Measurements from ENCODE around the gene PPP2R3B. TPM values are rescaled to one million over a fixed set of nuclear protein-coding genes. Genes with fewer than 3 reads are reported as not detected.

The PPP2R3B gene
- total RNA-seq, 2 donors from 2014 or later = 72.5 to 98.7 TPM

- 92 to 95% methylated on average over 9 to 10 of the region's 10 CpGs for WGBS, 2 experiments (ENCODE audit: insufficient coverage in 1 of 2, insufficient read length in 1 of 2)
- Histone ChIP-seq H3K27me3 (ENCODE audit: control insufficient read depth, insufficient read depth, low read length, poor library complexity, severe bottlenecking) (no peaks in the 10 kb centered on the region), H3K4me3 (ENCODE audit: low read length) (no peak overlapping the region), H3K9me3 (ENCODE audit: control insufficient read depth, low read length) (peaks cover 3% of the 10 kb centered on the region), H3K4me1 (ENCODE audit: control insufficient read depth, insufficient read depth, low read length) (no peaks in the 10 kb centered on the region), H3K36me3 (ENCODE audit: control insufficient read depth, insufficient read depth, low read length) (no peaks in the 10 kb centered on the region), H3K9ac (ENCODE audit: extremely low read depth, low read length, poor library complexity, severe bottlenecking) (no peak overlapping the region), H3K27ac (ENCODE audit: low read depth, low read length) (no peak overlapping the region)
- Mint-ChIP-seq H3K27ac (no peak overlapping the region), H3K4me1 (no peaks in the 10 kb centered on the region), H3K4me3 (no peak overlapping the region), H3K9me3 (peaks cover 15% of the 10 kb centered on the region), H3K27me3 (ENCODE audit: insufficient read depth) (no peaks in the 10 kb centered on the region), H3K36me3 (ENCODE audit: low read depth) (peaks cover 11% of the 10 kb centered on the region)
- no peak for DNase-seq
- no peak for TF ChIP-seq CTCF (conservative IDR thresholded peaks at IDR 0.05)
These were observed 17.9 kb upstream of the PPP2R3B start for GRCh38 chrX:404656-405055.

DNA sequence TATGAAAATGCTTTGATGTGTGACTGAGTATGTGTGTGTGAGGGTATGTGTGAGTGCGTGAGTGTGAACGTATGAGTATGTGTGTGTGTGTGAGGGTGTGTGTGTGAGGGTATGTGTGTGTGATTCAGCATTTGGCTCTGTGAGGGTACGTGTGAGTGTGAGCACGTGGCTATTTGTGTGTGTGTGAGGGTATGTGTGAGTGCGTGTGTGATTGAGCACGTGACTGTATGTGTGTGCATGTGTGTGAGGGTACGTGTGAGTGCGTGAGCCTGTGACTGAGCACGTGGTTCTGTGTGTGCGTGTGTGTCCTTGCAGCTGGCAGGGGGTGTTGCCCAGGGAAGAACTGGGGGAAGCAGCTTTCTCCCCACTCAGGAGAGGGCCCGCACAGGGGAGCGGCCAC, 16.1 kb upstream of the PPP2R3B start:
- Histone ChIP-seq H3K27me3 (ENCODE audit: control insufficient read depth, insufficient read depth, low read length, poor library complexity, severe bottlenecking) (no peaks in the 10 kb centered on the region), H3K9ac (ENCODE audit: extremely low read depth, low read length, poor library complexity, severe bottlenecking) (no peak overlapping the region), H3K9me3 (ENCODE audit: control insufficient read depth, low read length) (no peaks in the 10 kb centered on the region), H3K4me3 (ENCODE audit: low read length) (no peak overlapping the region), H3K36me3 (ENCODE audit: control insufficient read depth, insufficient read depth, low read length) (no peaks in the 10 kb centered on the region), H3K4me1 (ENCODE audit: control insufficient read depth, insufficient read depth, low read length) (no peaks in the 10 kb centered on the region), H3K27ac (ENCODE audit: low read depth, low read length) (no peak overlapping the region)
- H3K36me3 Mint-ChIP-seq (ENCODE audit: low read depth) = peaks cover 3% of the 10 kb centered on the region
- WGBS, 2 experiments (ENCODE audit: insufficient coverage in 1 of 2, insufficient read length in 1 of 2) = 92 to 94% methylated on average over 10 to 12 of the region's 12 CpGs
- no peak overlapping the region for H3K4me3 Mint-ChIP-seq
- no peak for DNase-seq
- H3K4me1 Mint-ChIP-seq = no peaks in the 10 kb centered on the region
- peaks cover 5% of the 10 kb centered on the region for H3K9me3 Mint-ChIP-seq
- H3K27ac Mint-ChIP-seq = no peak overlapping the region
- no peaks in the 10 kb centered on the region for H3K27me3 Mint-ChIP-seq (ENCODE audit: insufficient read depth)
- no peak for TF ChIP-seq CTCF (conservative IDR thresholded peaks at IDR 0.05)

GRCh38 chrX:400258-400657, 13.6 kb upstream of the PPP2R3B start:
- DNase-seq = no peak
- H3K36me3 Mint-ChIP-seq (ENCODE audit: low read depth) = no peaks in the 10 kb centered on the region
- Histone ChIP-seq H3K9ac (ENCODE audit: extremely low read depth, low read length, poor library complexity, severe bottlenecking) (no peak overlapping the region), H3K4me3 (ENCODE audit: low read length) (no peak overlapping the region), H3K9me3 (ENCODE audit: control insufficient read depth, low read length) (no peaks in the 10 kb centered on the region), H3K27ac (ENCODE audit: low read depth, low read length) (no peak overlapping the region), H3K27me3 (ENCODE audit: control insufficient read depth, insufficient read depth, low read length, poor library complexity, severe bottlenecking) (no peaks in the 10 kb centered on the region), H3K4me1 (ENCODE audit: control insufficient read depth, insufficient read depth, low read length) (no peaks in the 10 kb centered on the region), H3K36me3 (ENCODE audit: control insufficient read depth, insufficient read depth, low read length) (no peaks in the 10 kb centered on the region)
- H3K27me3 Mint-ChIP-seq (ENCODE audit: insufficient read depth) = no peaks in the 10 kb centered on the region
- no peak overlapping the region for H3K27ac Mint-ChIP-seq
- no peaks in the 10 kb centered on the region for H3K4me1 Mint-ChIP-seq
- H3K4me3 Mint-ChIP-seq = no peak overlapping the region
- TF ChIP-seq CTCF (conservative IDR thresholded peaks at IDR 0.05) = no peak
- peaks cover 3% of the 10 kb centered on the region for H3K9me3 Mint-ChIP-seq
- 86 to 89% methylated on average over 6 to 15 of the region's 15 CpGs for WGBS, 2 experiments (ENCODE audit: insufficient coverage in 1 of 2, insufficient read length in 1 of 2)
